Sigmoid colon (tissue), 7 donors: Measurements from ENCODE around the gene MTLN. TPM values are rescaled to one million over a fixed set of nuclear protein-coding genes. Genes with fewer than 3 reads are reported as not detected.

Experiments used
- DNase-seq: peaks from one replicate; pipeline ENCODE4 v3.0.0-alpha.2; 2019
- H3K27ac ChIP-seq, 4 donors: fragments of 200-600 bp; sonication (generic); one replicate each; pipeline ENCODE4 v1.5.1; 2016 to 2019; ENCODE audit warnings: mild to moderate bottlenecking in 1 of 4
- H3K27me3 ChIP-seq, 3 donors: fragments of 200-600 bp; sonication (generic); one replicate each; pipeline ENCODE4 v1.5.1; 2019; ENCODE audit warnings: mild to moderate bottlenecking in 1 of 3
- H3K36me3 ChIP-seq, 4 donors: fragments of 200-600 bp; sonication (generic); one replicate each; pipeline ENCODE4 v1.5.1; 2016 to 2019
- H3K4me1 ChIP-seq, 4 donors: fragments of 200-600 bp; sonication (generic); one replicate each; pipeline ENCODE4 v1.5.1; 2017 to 2019
- H3K4me3 ChIP-seq, 4 donors: fragments of 200-600 bp; sonication (generic); one replicate each; pipeline ENCODE4 v1.5.1; 2017 to 2019; ENCODE audit warnings: mild to moderate bottlenecking in 2 of 4, moderate library complexity in 1 of 4
- H3K9me3 ChIP-seq, 4 donors: fragments of 200-600 bp in 3 of 4; sonication (generic) in 3 of 4; one replicate each; pipeline versions ENCODE4 v1.5.1 to v1.6.1; 2013 to 2019
- CTCF ChIP-seq, 4 experiments: fragments of 450-650 bp in 3 of 4; fragments of 200-600 bp in 1 of 4; IDR thresholded peaks; one replicate each; pipeline ENCODE4 v1.5.1; 2016 to 2019; ENCODE audit warnings: antibody characterized with exemption in 4 of 4, mild to moderate bottlenecking in 3 of 4, moderate library complexity in 2 of 4
- EP300 ChIP-seq, 4 donors: sonication (generic); formaldehyde crosslinking; IDR thresholded peaks; one replicate each; pipeline ENCODE4 v1.6.1; 2017; ENCODE audit warnings: antibody characterized with exemption in 4 of 4
- POLR2A ChIP-seq, 2 donors: fragments of 450-650 bp; IDR thresholded peaks; one replicate each; pipeline ENCODE4 v1.6.1; 2016; ENCODE audit warnings: antibody characterized with exemption in 2 of 2, mild to moderate bottlenecking in 2 of 2, moderate library complexity in 2 of 2
- POLR2AphosphoS5 ChIP-seq, 4 donors: sonication (generic); formaldehyde crosslinking; IDR thresholded peaks; one replicate each; pipeline ENCODE4 v1.6.1; 2017; ENCODE audit warnings: antibody characterized with exemption in 4 of 4
- WGBS, 2 donors: extraction: QIAGEN DNeasy Blood & Tissue Kit; methylation state at CpG; one replicate each; pipeline ENCODE4 v1.1.7; 2013; 5-methylcytosine and 5-hydroxymethylcytosine counted together
- intact Hi-C: fragments of 100-400 bp; cut with DNase I; formaldehyde crosslinking; loops from one replicate; pipeline ENCODE4 v1.15.1; 2023
- polyA plus RNA-seq, 3 donors: library from polyadenylated mRNA; stranded (reverse); fragments of 200-250 nt; gene quantifications; one replicate each; pipeline ENCODE4 v1.2.3, GENCODE V29; 2013
- total RNA-seq, 4 donors: library from RNA; depleted of rRNA; stranded (reverse); fragments of >200 nt; gene quantifications; one replicate each; pipeline ENCODE4 v1.1.0, GENCODE V29; 2016
- donor health status: healthy with polysubstance abuse.
- donor health status: Bipolar disorder and iron deficiency.
- donor health status: healthy.

Gene MTLN
- total and polyA plus RNA-seq, 7 donors, result 94.0 to 158 (median 135) TPM

- TF ChIP-seq POLR2A (IDR thresholded peaks at IDR 0.05), result no peak
- no peak overlapping the region for H3K4me3 ChIP-seq
Observed at GRCh38 chr2:110180036-110180435, 32.3 kb downstream of the MTLN start.

GRCh38 chr2:110173523-110173922 lies 38.8 kb downstream of the MTLN start:
- no peak overlapping the region for H3K4me3 ChIP-seq
- no peaks in the 10 kb centered on the region for H3K27me3 ChIP-seq
- no peak overlapping the region for H3K27ac ChIP-seq
- no peaks in the 10 kb centered on the region for H3K36me3 ChIP-seq
- TF ChIP-seq CTCF (IDR thresholded peaks at IDR 0.05), result no peak
- TF ChIP-seq POLR2AphosphoS5 (IDR thresholded peaks at IDR 0.05), result no peak
- TF ChIP-seq POLR2A (IDR thresholded peaks at IDR 0.05), result no peak
- no peak for TF ChIP-seq EP300 (IDR thresholded peaks at IDR 0.05)
- WGBS, 2 donors, result 22 to 70% methylated on average over 1 of the region's 1 CpG
- DNase-seq, result no peak
- no peaks in the 10 kb centered on the region for H3K9me3 ChIP-seq
- intact Hi-C loops, result no loop called here
- H3K4me1 ChIP-seq, result no peaks in the 10 kb centered on the region

More at GRCh38 chr2:110180036-110180435, 32.3 kb downstream of the MTLN start:
- Histone ChIP-seq H3K4me1 (no peaks in the 10 kb centered on the region), H3K36me3 (peaks cover 0 to 3% (median 0%) of the 10 kb centered on the region in 4 donors), H3K9me3 (peaks cover 0 to 5% (median 0%) of the 10 kb centered on the region in 4 donors), H3K27ac (no peak overlapping the region), H3K27me3 (no peaks in the 10 kb centered on the region)
- intact Hi-C loops, result no loop called here
- no peak for DNase-seq

DNA sequence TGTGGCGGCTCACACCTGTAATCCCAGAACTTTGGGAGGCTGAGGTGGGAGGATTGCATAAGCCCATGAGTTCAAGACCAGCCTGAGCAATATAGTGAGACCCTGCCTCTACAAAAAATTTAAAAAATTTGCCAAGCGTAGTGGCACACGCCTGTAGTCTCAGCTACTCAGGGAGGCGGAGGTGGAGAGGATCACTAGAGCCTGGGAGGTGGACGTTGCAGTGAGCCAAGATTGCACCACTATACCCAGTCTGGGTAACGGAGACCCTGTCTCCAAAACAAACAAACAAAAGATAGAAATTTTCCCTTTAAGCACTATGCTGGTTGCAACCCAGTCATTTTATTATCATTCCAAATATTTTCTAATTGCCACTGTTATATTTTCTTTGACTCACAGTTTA lies 39.8 kb downstream of the MTLN start:
- 91 to 93% methylated on average over 6 of the region's 6 CpGs for WGBS, 2 donors
- DNase-seq, result no peak
- no peak overlapping the region for H3K27ac ChIP-seq
- intact Hi-C loops, result no loop called here
- H3K4me1 ChIP-seq, result no peaks in the 10 kb centered on the region
- TF ChIP-seq POLR2AphosphoS5 (IDR thresholded peaks at IDR 0.05) (no peak), CTCF (IDR thresholded peaks at IDR 0.05) (no peak), EP300 (IDR thresholded peaks at IDR 0.05) (no peak)
- no peaks in the 10 kb centered on the region for H3K36me3 ChIP-seq
- no peaks in the 10 kb centered on the region for H3K9me3 ChIP-seq
- H3K27me3 ChIP-seq, result no peaks in the 10 kb centered on the region
- H3K4me3 ChIP-seq, result no peak overlapping the region

DNA sequence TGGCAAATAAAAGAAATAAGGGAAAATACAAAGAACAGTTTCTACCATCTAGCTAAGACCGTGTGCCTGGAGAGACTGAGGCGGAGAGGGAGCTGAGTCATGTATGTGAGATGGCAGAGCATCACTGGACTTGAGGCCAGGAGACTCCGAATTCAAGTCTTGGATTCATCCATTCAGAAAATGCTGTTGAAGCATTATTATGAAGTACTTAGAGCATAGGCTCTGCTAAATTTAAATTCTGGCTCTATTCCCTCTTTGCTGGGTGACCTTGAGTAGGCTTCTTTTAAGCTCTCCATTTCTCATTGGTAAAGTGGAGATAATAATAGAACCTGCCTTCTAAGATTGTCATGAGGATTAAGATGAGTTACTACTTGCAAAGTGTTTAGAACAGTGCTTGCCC lies 42.2 kb downstream of the MTLN start:
- intact Hi-C loops, result no loop called here
- H3K36me3 ChIP-seq, result no peaks in the 10 kb centered on the region
- 92 to 95% methylated on average over 3 of the region's 3 CpGs for WGBS, 2 donors

GRCh38 chr2:110167326-110168000 lies 44.9 kb downstream of the MTLN start:
- WGBS, 2 donors, result 82 to 88% methylated on average over 5 of the region's 5 CpGs
- DNase-seq, result no peak
- Histone ChIP-seq H3K4me3 (no peak overlapping the region), H3K9me3 (no peaks in the 10 kb centered on the region), H3K27ac (no peak overlapping the region), H3K36me3 (no peaks in the 10 kb centered on the region), H3K4me1 (no peaks in the 10 kb centered on the region), H3K27me3 (no peaks in the 10 kb centered on the region)
- no peak for TF ChIP-seq CTCF (IDR thresholded peaks at IDR 0.05)
- no peak for TF ChIP-seq EP300 (IDR thresholded peaks at IDR 0.05)
- intact Hi-C loops, result no loop called here

More for the DNA sequence above, 42.2 kb downstream of the MTLN start:
- Histone ChIP-seq H3K9me3 (no peaks in the 10 kb centered on the region), H3K27ac (no peak overlapping the region), H3K4me1 (no peaks in the 10 kb centered on the region), H3K27me3 (no peaks in the 10 kb centered on the region), H3K4me3 (no peak overlapping the region)
- TF ChIP-seq POLR2AphosphoS5 (IDR thresholded peaks at IDR 0.05), result no peak
- no peak for TF ChIP-seq CTCF (IDR thresholded peaks at IDR 0.05)
- no peak for TF ChIP-seq EP300 (IDR thresholded peaks at IDR 0.05)
- TF ChIP-seq POLR2A (IDR thresholded peaks at IDR 0.05), result no peak
- no peak for DNase-seq
